AG04449 (cell line): ENCODE measurements around the gene KIF26B.

Source experiments
- CTCF ChIA-PET: fragments of 350-600 bp; formaldehyde crosslinking; extraction: SDS; loops from one replicate; lab custom pipeline; 2021; ENCODE audit warnings: antibody characterized with exemption; lab: Yijun Ruan, JAX
- POLR2A ChIA-PET: fragments of 400-600, 350-600 bp; formaldehyde crosslinking; extraction: SDS; loops from one replicate; lab custom pipeline; 2020; ENCODE audit warnings: antibody characterized with exemption, inconsistent platforms; lab: Yijun Ruan, JAX
- DNase-seq: peaks from one replicate; pipeline ENCODE4 v3.0.0-alpha.2; 2010; ENCODE audit warnings: low read depth, low spot score
- H3K4me3 ChIP-seq: 2 replicates; pipeline ENCODE4 v1.5.1; 2011; ENCODE audit warnings: low read depth, mild to moderate bottlenecking, control low read depth, low read length
- CTCF ChIP-seq: IDR thresholded peaks from one replicate; pipeline ENCODE4 v1.5.1; 2011; ENCODE audit warnings: mild to moderate bottlenecking, moderate library complexity, low read length, control low read depth, inconsistent platforms; ENCODE audit not compliant: insufficient read depth; ENCODE audit errors: missing control alignments

Gene KIF26B

GRCh38 chr1:245558069-245558468 lies 403.3 kb downstream of the KIF26B start:
- TF ChIP-seq CTCF, result no peak
- CTCF ChIA-PET, result no interaction called here
- DNase-seq, result no peak
- POLR2A ChIA-PET, result no interaction called here
- no peak overlapping the region for H3K4me3 ChIP-seq

DNA sequence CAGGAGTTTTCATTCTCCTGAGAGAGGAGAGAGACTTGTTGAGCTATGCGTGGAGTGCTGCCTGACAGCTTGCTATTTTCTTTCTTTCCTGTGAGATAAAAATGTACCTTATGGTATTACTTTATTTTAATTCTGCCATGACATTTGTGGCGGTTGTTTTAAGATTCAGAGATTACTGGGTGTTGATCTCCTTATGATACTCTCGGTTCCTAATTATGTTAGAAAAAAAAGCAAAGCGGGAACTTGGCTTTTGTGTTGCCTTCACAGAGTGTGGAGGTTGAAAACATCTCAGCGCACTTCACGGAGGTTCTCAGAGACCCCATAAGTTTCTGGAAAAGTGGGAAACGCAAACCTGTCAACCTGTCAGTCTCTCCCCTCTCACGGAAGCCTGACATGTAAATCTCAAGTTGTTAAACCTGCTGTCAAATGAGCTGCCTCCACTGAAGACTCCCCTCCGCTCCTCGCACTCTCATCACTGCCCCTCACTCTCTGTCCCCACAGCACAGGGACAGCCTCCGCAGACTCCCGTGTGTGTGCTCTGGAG lies 405.6 kb downstream of the KIF26B start:
- no peak for DNase-seq
- H3K4me3 ChIP-seq, result no peak overlapping the region
- no peak for TF ChIP-seq CTCF
- ChIA-PET POLR2A (no interaction called here), CTCF (no interaction called here)

DNA sequence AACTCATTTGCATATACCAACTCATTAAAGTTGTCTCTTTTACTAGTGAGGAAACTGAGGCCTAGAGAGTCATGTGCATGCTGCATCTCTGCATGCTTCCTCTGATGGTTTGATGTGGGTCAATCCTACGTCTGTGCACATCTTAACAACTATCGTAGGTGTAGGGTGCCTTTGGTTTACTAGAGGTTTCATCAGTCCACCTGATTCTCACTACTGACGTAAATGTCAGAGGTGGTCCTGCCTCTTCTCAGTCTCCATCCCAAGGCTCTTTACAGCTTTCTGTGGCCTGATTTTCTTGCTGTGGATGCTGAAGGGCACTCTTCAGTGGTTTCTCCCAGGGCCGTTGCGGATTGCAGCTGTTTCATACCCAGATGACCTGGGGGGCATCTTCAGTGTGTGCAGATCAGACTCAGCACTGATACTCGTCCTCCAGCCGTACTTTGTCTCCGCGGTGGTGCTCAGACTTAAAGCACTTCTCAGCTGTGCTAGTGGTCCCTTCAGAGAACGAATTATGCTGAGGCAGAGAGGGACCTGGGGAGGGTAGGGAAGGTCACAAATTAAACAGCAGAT lies 407.0 kb downstream of the KIF26B start:
- ChIA-PET CTCF (no interaction called here), POLR2A (no interaction called here)
- TF ChIP-seq CTCF, result no peak
- no peak for DNase-seq
- no peak overlapping the region for H3K4me3 ChIP-seq

- POLR2A ChIA-PET, result no interaction called here
- no peak overlapping the region for H3K4me3 ChIP-seq
- CTCF ChIA-PET, result no interaction called here
- no peak for TF ChIP-seq CTCF
- DNase-seq, result no peak
These were observed 411.3 kb downstream of the KIF26B start for GRCh38 chr1:245566134-245566533.

DNA sequence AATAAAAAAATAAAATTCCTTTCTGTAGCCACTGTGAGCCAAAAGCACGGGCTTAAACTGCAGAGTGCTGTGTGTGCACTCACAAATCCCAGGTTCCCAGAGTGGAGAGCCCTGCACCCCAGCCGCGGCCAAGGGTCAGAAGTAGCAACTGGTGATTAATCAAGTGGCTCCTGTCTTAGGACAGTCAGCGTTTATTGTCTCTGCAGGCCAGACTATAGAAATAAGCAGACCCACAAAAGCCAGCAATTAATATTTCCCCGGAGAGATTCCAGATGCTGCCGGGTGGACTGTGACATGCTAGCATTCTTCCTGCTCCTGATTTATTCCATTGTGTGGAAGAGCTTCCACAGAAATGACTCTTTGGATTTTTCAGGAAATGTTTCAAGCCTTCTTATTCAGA lies 412.2 kb downstream of the KIF26B start:
- ChIA-PET CTCF (no interaction called here), POLR2A (no interaction called here)
- H3K4me3 ChIP-seq, result no peak overlapping the region
- no peak for TF ChIP-seq CTCF
- DNase-seq, result no peak

DNA sequence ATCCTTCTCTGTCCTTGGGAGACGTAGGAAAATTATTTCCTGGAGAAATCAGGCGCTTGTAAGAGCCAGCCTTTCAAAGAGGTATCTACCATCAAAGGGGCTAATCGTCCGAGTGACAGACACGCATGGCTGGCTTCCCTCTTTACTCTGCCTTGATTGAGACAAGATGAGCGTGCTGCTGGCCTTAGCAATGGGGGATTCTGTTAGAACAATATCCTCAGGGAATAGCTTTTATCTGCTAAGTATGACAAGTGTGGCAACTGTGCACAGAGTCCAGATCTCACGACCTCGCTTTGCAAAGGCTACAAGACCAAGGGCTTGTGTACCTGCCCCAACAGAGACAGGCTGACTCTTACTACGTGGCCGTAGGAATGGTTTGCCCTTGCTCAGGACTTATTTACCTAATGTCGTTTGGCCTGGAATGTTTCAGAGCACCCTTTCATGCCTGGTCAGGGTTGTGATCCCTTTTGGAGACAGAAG lies 417.1 kb downstream of the KIF26B start:
- POLR2A ChIA-PET, result no interaction called here
- CTCF ChIA-PET, result interaction anchor here (0.7 kb wide), 1 partner anchor 432 kb away, joined by 3 read pairs; no protein-coding TSS in a partner anchor
- no peak for TF ChIP-seq CTCF
- DNase-seq, result no peak
- H3K4me3 ChIP-seq, result no peak overlapping the region
